ENCODE measurements around the gene EPGN. TPM values are rescaled to one million over a fixed set of nuclear protein-coding genes. Genes with fewer than 3 reads are reported as not detected.

EPGN gene
- total RNA-seq, 4 donors from 2014 or later = 4.0 to 27.9 (median 16.9) TPM

- WGBS, 2 donors = 6 to 7% methylated on average over 39 to 40 of the region's 40 CpGs
- peak in 1 of 2 donors; percentile 82 for DNase-seq (ENCODE audit: low spot score in 2 of 2)
- TF ChIP-seq POLR2A (IDR thresholded peaks at IDR 0.05) (no peak), CTCF (IDR thresholded peaks at IDR 0.05) (no peak)
- intact Hi-C loops (cut with DNase I; ENCODE audit: low total_unique reads) = no loop called here
- peak within 1 kb of the TSS; percentile 14 for H3K4me3 ChIP-seq (ENCODE audit: low read depth, poor library complexity, severe bottlenecking)
Observed at GRCh38 chr4:74364652-74365491, 56.6 kb downstream of the EPGN start, which contains the start of gene EREG. Gene EREG (plus strand): TSS chr4:74365145. CDS start chr4:74365309, 164 bp downstream.

GRCh38 chr4:74365761-74366160, 57.5 kb downstream of the EPGN start:
- no peak for TF ChIP-seq POLR2A (IDR thresholded peaks at IDR 0.05)
- TF ChIP-seq CTCF (IDR thresholded peaks at IDR 0.05) = no peak
- 6 to 7% methylated on average over 11 of the region's 11 CpGs for WGBS, 2 donors
- DNase-seq (ENCODE audit: low spot score in 2 of 2) = no peak
- intact Hi-C loops (cut with DNase I; ENCODE audit: low total_unique reads) = no loop called here
- H3K4me3 ChIP-seq (ENCODE audit: low read depth, poor library complexity, severe bottlenecking) = no peak overlapping the region

Other genes starting within 250 kb of the EPGN start
- 1 to 10 TPM; 1.9 to 6.9 (median 2.9) TPM for gene CXCL2, start 209.3 kb upstream of the EPGN start, total RNA-seq
- gene MTHFD2L, start 150.4 kb upstream of the EPGN start, total RNA-seq = 10 to 100 TPM in 2 of 4 donors, 1 to 10 TPM in 2; 3.5 to 16.2 (median 10.9) TPM
- gene EREG, start 56.7 kb downstream of the EPGN start, total RNA-seq = 10 to 100 TPM; 21.4 to 52.1 (median 44.3) TPM
- 10 to 100 TPM in 3 of 4 donors, 1 to 10 TPM in 1; 7.4 to 15.2 (median 11.6) TPM for gene AREG, start 136.7 kb downstream of the EPGN start, total RNA-seq

Data from lower leg skin (tissue), 4 donors.